HepG2 (cell line): ENCODE measurements around the gene ZNF548. TPM values are rescaled to one million over a fixed set of nuclear protein-coding genes. Genes with fewer than 3 reads are reported as not detected.

Experiments used
- DZIP1 ChIP-seq: sonication (generic); formaldehyde crosslinking; IDR thresholded peaks from 2 replicates; pipeline ENCODE4 v1.5.0; 2020; ENCODE audit warnings: mild to moderate bottlenecking, missing genetic modification reagents
- HBP1 ChIP-seq: IDR thresholded peaks from 2 replicates; pipeline ENCODE4 v1.6.1; 2016; ENCODE audit warnings: low read depth, control low read depth
- IRF9 ChIP-seq: sonication (generic); formaldehyde crosslinking; IDR thresholded peaks from 2 replicates; pipeline ENCODE4 v1.8.0; 2022; ENCODE audit warnings: missing genetic modification reagents, mild to moderate bottlenecking, borderline replicate concordance
- ZBTB42 ChIP-seq: sonication (generic); formaldehyde crosslinking; IDR thresholded peaks from 2 replicates; pipeline ENCODE4 v1.5.0; 2020; ENCODE audit warnings: mild to moderate bottlenecking, missing genetic modification reagents
- ZFP36L2 ChIP-seq: sonication (generic); formaldehyde crosslinking; IDR thresholded peaks from 2 replicates; pipeline ENCODE4 v1.4.0; 2020; ENCODE audit warnings: missing genetic modification reagents
- ZMAT5 ChIP-seq: sonication (generic); formaldehyde crosslinking; IDR thresholded peaks from 2 replicates; pipeline ENCODE4 v1.5.0; 2020; ENCODE audit warnings: mild to moderate bottlenecking, low read depth, missing genetic modification reagents, borderline replicate concordance
- ZNF407 ChIP-seq: sonication (generic); formaldehyde crosslinking; IDR thresholded peaks from one replicate; pipeline ENCODE4 v1.5.1; 2020; ENCODE audit warnings: mild to moderate bottlenecking, missing genetic modification reagents; ENCODE audit errors: not compliant biosample characterization
- ZSCAN12 ChIP-seq: sonication (generic); formaldehyde crosslinking; IDR thresholded peaks from 2 replicates; pipeline ENCODE4 v1.9.0; 2021; ENCODE audit warnings: mild to moderate bottlenecking, missing genetic modification reagents
- polyA plus RNA-seq, 8 experiments: library from polyadenylated mRNA; depleted of rRNA in 3 of 8; stranded (reverse) in 7 of 8; unstranded in 1 of 8; fragments of >200 nt; fragmentation: Illumina TruSeq in 4 of 8; extraction: Trizol in 4 of 8; gene quantifications; 2 replicates each; pipeline versions ENCODE4 v1.2.1 to v1.2.3, GENCODE V29; 2011 to 2016; ENCODE audit warnings: low read depth in 4 of 8, missing spikeins in 1 of 8, mixed read lengths in 1 of 8; ENCODE audit not compliant: insufficient read depth in 1 of 8
- total RNA-seq, 5 experiments: library from RNA; depleted of rRNA; stranded (reverse); fragments of >200 nt; fragmentation: Illumina TruSeq; extraction: Trizol; gene quantifications; 2 replicates each; pipeline ENCODE4 v1.2.3, GENCODE V29; 2016; ENCODE audit warnings: low read depth in 1 of 5

Gene ZNF548
- total and polyA plus RNA-seq, 2 of the 13 experiments (the other 11 are each of a cell fraction or from before 2014, with no cell fraction given): 19.6 to 24.9 TPM

- peak; percentile 35; the same call in 1 of the 2 replicates for TF ChIP-seq HBP1
- no peak for TF ChIP-seq ZSCAN12
- TF ChIP-seq IRF9 (CRISPR knock-in tag): peak; percentile 74; the same call in 1 of the 2 replicates
- no peak for TF ChIP-seq ZMAT5 (CRISPR knock-in tag)
- no peak for TF ChIP-seq ZBTB42 (CRISPR knock-in tag)
- 0 out of 2 replicates have a peak, but pooled peaks have one; percentile 62 for TF ChIP-seq DZIP1
- peak; percentile 70 for TF ChIP-seq ZNF407 (CRISPR knock-in tag)
- TF ChIP-seq ZFP36L2 (CRISPR knock-in tag): no peak
- TF ChIP-seq, all 625 proteins: peak for 162
These were observed 38.5 kb upstream of the ZNF548 start, which contains the start of gene ZNF304 (continued) for GRCh38 chr19:57350877-57351805.
